Measurements from ENCODE around the gene OPA1. TPM values are rescaled to one million over a fixed set of nuclear protein-coding genes. Genes with fewer than 3 reads are reported as not detected.

OPA1 gene
- total and polyA plus RNA-seq, 2 of the 4 experiments (the other 2 are of a cell fraction) = 17.8 to 73.7 TPM

DNA sequence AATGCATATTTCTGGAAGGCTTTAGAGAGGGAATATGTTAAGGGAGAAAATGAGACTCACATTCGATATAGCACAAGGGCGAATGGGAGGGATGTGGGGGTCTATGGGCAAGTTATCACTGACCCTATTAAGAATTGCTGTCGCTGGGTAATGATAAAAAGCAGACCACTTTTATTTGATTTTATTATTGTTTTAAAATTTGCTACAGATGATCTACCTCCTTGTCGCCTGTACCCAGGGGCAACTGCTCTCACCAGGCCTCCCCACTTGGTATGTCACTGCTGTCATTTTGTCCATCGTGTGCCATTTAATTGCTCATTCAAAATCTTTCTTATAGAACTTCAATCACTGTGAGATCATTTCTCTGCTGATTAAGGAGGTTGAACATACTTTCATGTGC, 153.8 kb downstream of the OPA1 start:
- ATAC-seq (ENCODE audit: low read depth) = no peak
- Histone ChIP-seq H3K27ac (ENCODE audit: insufficient read depth, low read length) (no peak overlapping the region), H3K14ac (replicated peaks; ENCODE audit: low read depth, low read length) (no peak overlapping the region), H3K18ac (ENCODE audit: low read depth, low read length) (no peak overlapping the region), H3K9me1 (ENCODE audit: insufficient read depth, low read length) (no peaks in the 10 kb centered on the region), H3K4ac (ENCODE audit: low read depth, low read length) (no peak overlapping the region), H3K56ac (ENCODE audit: extremely low read depth, insufficient read depth, low read length) (no peak overlapping the region), H3K4me1 (ENCODE audit: control insufficient read depth, insufficient read depth, low read length) (no peaks in the 10 kb centered on the region), H2AFZ (replicated peaks; ENCODE audit: low read length, poor library complexity) (no peak overlapping the region), H2AK9ac (replicated peaks; ENCODE audit: low read depth, low read length, poor library complexity) (no peak overlapping the region), H2BK15ac (ENCODE audit: low read depth, low read length) (no peak overlapping the region), H3K27me3 (ENCODE audit: control insufficient read depth, insufficient read depth, low read length) (peaks cover 17% of the 10 kb centered on the region), H4K8ac (ENCODE audit: low read depth in 2 of 2, low read length in 2 of 2) (no peak overlapping the region), H2BK20ac (ENCODE audit: low read depth, low read length) (no peak overlapping the region), H4K20me1 (ENCODE audit: insufficient read depth, low read length) (no peaks in the 10 kb centered on the region), H2BK120ac (ENCODE audit: low read depth, low read length) (no peak overlapping the region), H2AK5ac (ENCODE audit: low read depth, low read length) (no peak overlapping the region), H4K5ac (ENCODE audit: low read depth, low read length) (no peak overlapping the region), H3K4me3 (ENCODE audit: insufficient read depth, low read depth, low read length) (no peak overlapping the region), H3K9ac (ENCODE audit: low read depth, low read length) (no peak overlapping the region), H3K4me2 (ENCODE audit: low read depth, low read length) (no peak overlapping the region), H3K36me3 (ENCODE audit: control insufficient read depth, insufficient read depth, low read length) (no peaks in the 10 kb centered on the region), H3K79me1 (ENCODE audit: low read depth in 1 of 2, low read length in 2 of 2) (no peaks in the 10 kb centered on the region), H3K23ac (ENCODE audit: low read depth, low read length) (no peak overlapping the region), H4K91ac (ENCODE audit: insufficient read depth, low read depth, low read length) (no peak overlapping the region), H2BK5ac (ENCODE audit: low read depth, low read length, poor library complexity, severe bottlenecking) (no peak overlapping the region), H3K9me3 (ENCODE audit: control insufficient read depth, insufficient read depth, low read length) (no peaks in the 10 kb centered on the region)
- no CpG with 5 or more reads among the region's 5 CpGs for WGBS, 2 experiments (ENCODE audit: extremely low coverage in 2 of 2, insufficient read length in 1 of 2)
- BruUV-seq (replicated peaks) = no TSS peak
- dilution Hi-C loops (cut with HindIII; ENCODE audit: low sequenced_read_pairs, unreplicated experiment) (no loop called here), in situ Hi-C loops (cut with MboI; ENCODE audit: low sequenced_read_pairs) (no loop called here), intact Hi-C loops (cut with micrococcal nuclease) (no loop called here)
- DNase-seq = no peak
- ChIA-PET POLR2A (ENCODE audit: unreplicated experiment) (no interaction called here), CTCF (no interaction called here)
- no peak for TF ChIP-seq USF2 (IDR thresholded peaks at IDR 0.05; ENCODE audit: low read depth, low read length)
- no peak for TF ChIP-seq MXI1 (IDR thresholded peaks at IDR 0.05; ENCODE audit: borderline replicate concordance, low read depth, low read length)
- TF ChIP-seq POLR2A (IDR thresholded peaks at IDR 0.05; ENCODE audit: low read depth, low read length) = no peak
- TF ChIP-seq MAFK (IDR thresholded peaks at IDR 0.05; ENCODE audit: low read depth, low read length) = no peak
- TF ChIP-seq FOS (IDR thresholded peaks at IDR 0.05; ENCODE audit: low read depth, low read length) = no peak
- TF ChIP-seq CEBPB (IDR thresholded peaks at IDR 0.05; ENCODE audit: low read depth, low read length) = no peak
- no peak for TF ChIP-seq SMC3 (IDR thresholded peaks at IDR 0.05; ENCODE audit: low read depth, low read length)
- no peak for TF ChIP-seq RAD21 (IDR thresholded peaks at IDR 0.05; ENCODE audit: low read length)
- no peak for TF ChIP-seq MAZ (IDR thresholded peaks at IDR 0.05; ENCODE audit: borderline replicate concordance, low read depth, low read length)
- TF ChIP-seq CTCF (conservative IDR thresholded peaks at IDR 0.05; ENCODE audit: low read depth, low read length) = no peak
- no peak for TF ChIP-seq CHD1 (IDR thresholded peaks at IDR 0.05; ENCODE audit: low read depth, low read length)
- TF ChIP-seq RFX5 (IDR thresholded peaks at IDR 0.05; ENCODE audit: low read depth, low read length) = no peak
- no peak for TF ChIP-seq RCOR1 (IDR thresholded peaks at IDR 0.05; ENCODE audit: insufficient replicate concordance, low read length)
- TF ChIP-seq, protein P1, sequence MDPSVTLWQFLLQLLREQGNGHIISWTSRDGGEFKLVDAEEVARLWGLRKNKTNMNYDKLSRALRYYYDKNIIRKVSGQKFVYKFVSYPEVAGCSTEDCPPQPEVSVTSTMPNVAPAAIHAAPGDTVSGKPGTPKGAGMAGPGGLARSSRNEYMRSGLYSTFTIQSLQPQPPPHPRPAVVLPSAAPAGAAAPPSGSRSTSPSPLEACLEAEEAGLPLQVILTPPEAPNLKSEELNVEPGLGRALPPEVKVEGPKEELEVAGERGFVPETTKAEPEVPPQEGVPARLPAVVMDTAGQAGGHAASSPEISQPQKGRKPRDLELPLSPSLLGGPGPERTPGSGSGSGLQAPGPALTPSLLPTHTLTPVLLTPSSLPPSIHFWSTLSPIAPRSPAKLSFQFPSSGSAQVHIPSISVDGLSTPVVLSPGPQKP (IDR thresholded peaks at IDR 0.05; ENCODE audit: borderline replicate concordance, low read depth, low read length) = no peak
- TF ChIP-seq NFE2L2 (IDR thresholded peaks at IDR 0.05; ENCODE audit: low read depth, low read length) = no peak
- no peak for TF ChIP-seq BHLHE40 (IDR thresholded peaks at IDR 0.05; ENCODE audit: low read depth, low read length)
